Activated CD8-positive, alpha-beta memory T cell treated with anti-CD3 and anti-CD28 coated beads, Interleukin-2, amount 10 ng/mL, durations not matched to agents 7 days and 5 days (primary cell): ENCODE measurements around the gene DISP1. TPM values are rescaled to one million over a fixed set of nuclear protein-coding genes. Genes with fewer than 3 reads are reported as not detected.
"Not testable (repeated sequence)": the region's sequence is repeated elsewhere in the genome, so short reads cannot be mapped to it uniquely, and the experiment has no call there.

Experiments used
- ATAC-seq: fragments of 150-1000 bp; cut with Tn5 transposase; one replicate; pipeline ENCODE4 v1.10.0; 2021; ENCODE audit warnings: moderate library complexity
- CTCF ChIA-PET: fragments of 350-600 bp; sonication (Branson Sonifier 250); formaldehyde crosslinking; loops from one replicate; lab custom pipeline; 2021; ENCODE audit warnings: antibody characterized with exemption; lab: Charles Lee
- DNase-seq: peaks from one replicate; pipeline ENCODE4 v3.0.0-alpha.2; 2020
- H3K27ac Mint-ChIP-seq: one replicate; pipeline ENCODE4 v1.8.0; 2021; ENCODE audit warnings: mild to moderate bottlenecking, mixed read lengths
- H3K27me3 Mint-ChIP-seq: one replicate; pipeline ENCODE4 v1.8.0; 2021; ENCODE audit warnings: mixed read lengths
- H3K36me3 Mint-ChIP-seq: one replicate; pipeline ENCODE4 v1.8.0; 2021; ENCODE audit warnings: mild to moderate bottlenecking, mixed read lengths
- H3K4me1 Mint-ChIP-seq: one replicate; pipeline ENCODE4 v1.8.0; 2021; ENCODE audit warnings: mixed read lengths
- H3K4me3 Mint-ChIP-seq: one replicate; pipeline ENCODE4 v1.8.0; 2021; ENCODE audit warnings: mild to moderate bottlenecking, moderate library complexity, mixed read lengths
- H3K9me3 Mint-ChIP-seq: one replicate; pipeline ENCODE4 v1.8.0; 2022; ENCODE audit warnings: low read depth, mixed read lengths
- total RNA-seq, 2 experiments: library from RNA; stranded (reverse); gene quantifications; one replicate each; pipeline ENCODE4 v1.2.3, GENCODE V29; 2021

The DISP1 gene
- total RNA-seq, 2 experiments from 2014 or later, result 1.5 to 2.0 TPM

- no peaks in the 10 kb centered on the region for H3K27me3 Mint-ChIP-seq
- no peaks in the 10 kb centered on the region for H3K36me3 Mint-ChIP-seq
- no peak overlapping the region for H3K27ac Mint-ChIP-seq
- CTCF ChIA-PET, result no interaction called here
- no peak for DNase-seq
- ATAC-seq, result no peak
- H3K4me3 Mint-ChIP-seq, result no peak overlapping the region
- H3K4me1 Mint-ChIP-seq, result no peaks in the 10 kb centered on the region
- no peaks in the 10 kb centered on the region for H3K9me3 Mint-ChIP-seq
Measured at GRCh38 chr1:222845763-222846162, 30.9 kb downstream of the DISP1 start.

- H3K4me3 Mint-ChIP-seq, DNase-seq, ATAC-seq, CTCF ChIA-PET, H3K4me1 Mint-ChIP-seq, H3K27ac Mint-ChIP-seq, H3K27me3 Mint-ChIP-seq, H3K9me3 Mint-ChIP-seq, H3K36me3 Mint-ChIP-seq: not testable (repeated sequence)
Measured at GRCh38 chr1:222850550-222850949, 35.7 kb downstream of the DISP1 start.

- CTCF ChIA-PET, result no interaction called here
- peaks cover 2% of the 10 kb centered on the region for H3K9me3 Mint-ChIP-seq
- ATAC-seq (no peak), DNase-seq (no peak)
- no peak overlapping the region for H3K4me3 Mint-ChIP-seq
- no peaks in the 10 kb centered on the region for H3K27me3 Mint-ChIP-seq
- H3K36me3 Mint-ChIP-seq, result peaks cover 4% of the 10 kb centered on the region
- no peak overlapping the region for H3K27ac Mint-ChIP-seq
- H3K4me1 Mint-ChIP-seq, result no peaks in the 10 kb centered on the region
Measured at GRCh38 chr1:222852326-222852725, 37.5 kb downstream of the DISP1 start.

GRCh38 chr1:222861062-222861461 is 46.2 kb downstream of the DISP1 start:
- ATAC-seq (no peak), DNase-seq (no peak)
- H3K36me3 Mint-ChIP-seq, result peaks cover 5% of the 10 kb centered on the region
- H3K9me3 Mint-ChIP-seq, result peaks cover 2% of the 10 kb centered on the region
- no peaks in the 10 kb centered on the region for H3K27me3 Mint-ChIP-seq
- CTCF ChIA-PET, result no interaction called here
- H3K27ac Mint-ChIP-seq, result no peak overlapping the region
- H3K4me1 Mint-ChIP-seq, result peaks cover 3% of the 10 kb centered on the region
- no peak overlapping the region for H3K4me3 Mint-ChIP-seq

Other genes with a start within 250 kb of the DISP1 start
- gene TAF1A, start 225.1 kb upstream of the DISP1 start, total RNA-seq, result 10 to 100 TPM; 10.5 to 11.8 TPM
- gene MIA3, start 196.9 kb upstream of the DISP1 start, total RNA-seq, result 10 to 100 TPM; 50.0 to 51.8 TPM
- gene AIDA, start 102.5 kb upstream of the DISP1 start, total RNA-seq, result 10 to 100 TPM; 47.6 to 47.8 TPM
- gene BROX, start 102.5 kb upstream of the DISP1 start, total RNA-seq, result 10 to 100 TPM; 35.0 to 40.9 TPM
- gene FAM177B, start 77.8 kb upstream of the DISP1 start, total RNA-seq, result under 1 TPM in 1 of 2 experiments, not detected in 1; 0.19 TPM